ENCODE results near the gene ZNF605.

The ZNF605 gene

GRCh38 chr12:132936163-132936562, 19.9 kb downstream of the ZNF605 start:
- no peak for TF ChIP-seq CTCF (conservative IDR thresholded peaks at IDR 0.05; ENCODE audit: low read length)
- no peak for DNase-seq (ENCODE audit: low read depth)
- H3K4me3 ChIP-seq (ENCODE audit: low read length), result no peak overlapping the region

DNA sequence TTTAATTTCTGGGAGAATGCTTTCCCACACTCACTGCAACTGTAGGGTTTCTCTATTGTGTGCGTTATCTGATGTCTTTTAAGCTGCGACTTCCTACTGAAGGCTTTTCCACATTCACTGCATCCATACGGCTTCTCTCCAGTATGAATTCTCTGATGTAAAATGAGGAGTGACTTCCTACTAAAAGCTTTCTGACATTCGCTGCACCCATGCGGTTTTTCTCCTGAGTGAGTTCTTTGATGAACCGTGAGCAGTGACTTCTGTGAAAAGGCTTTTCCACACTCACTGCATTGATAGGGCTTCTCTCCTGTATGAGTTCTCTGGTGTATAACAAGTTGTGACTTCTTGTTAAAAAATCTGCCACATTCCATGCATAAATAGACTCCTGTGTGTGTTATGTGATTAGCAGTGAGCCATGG, 29.7 kb downstream of the ZNF605 start:
- no peak for DNase-seq (ENCODE audit: low read depth)
- TF ChIP-seq CTCF (conservative IDR thresholded peaks at IDR 0.05; ENCODE audit: low read length), result no peak
- H3K4me3 ChIP-seq (ENCODE audit: low read length), result no peak overlapping the region

- TF ChIP-seq CTCF (conservative IDR thresholded peaks at IDR 0.05; ENCODE audit: low read length), result no peak
- DNase-seq (ENCODE audit: low read depth), result no peak
- no peak overlapping the region for H3K4me3 ChIP-seq (ENCODE audit: low read length)
These were observed 30.3 kb downstream of the ZNF605 start for GRCh38 chr12:132925597-132926414.

DNA sequence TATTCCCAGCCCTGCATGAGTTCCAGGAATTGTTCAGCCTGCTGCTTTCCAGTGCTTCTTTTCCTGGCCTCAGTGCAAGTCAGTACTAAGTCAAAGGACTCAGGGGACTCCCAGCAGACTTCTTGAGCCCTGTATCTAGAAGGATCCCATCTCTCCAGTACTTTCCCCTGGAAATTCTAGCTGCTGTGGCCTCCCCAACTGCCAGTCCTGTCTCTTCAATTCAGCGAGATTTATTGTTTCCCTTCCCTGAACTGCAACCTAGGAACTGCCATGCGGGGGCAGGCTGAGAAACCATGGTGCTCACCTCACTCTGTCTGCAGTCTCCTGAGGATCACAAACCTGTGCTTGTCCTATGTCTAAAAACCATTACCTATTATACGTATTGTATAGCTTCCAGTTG, 31.8 kb downstream of the ZNF605 start:
- DNase-seq (ENCODE audit: low read depth), result no peak
- no peak for TF ChIP-seq CTCF (conservative IDR thresholded peaks at IDR 0.05; ENCODE audit: low read length)
- no peak overlapping the region for H3K4me3 ChIP-seq (ENCODE audit: low read length)

DNA sequence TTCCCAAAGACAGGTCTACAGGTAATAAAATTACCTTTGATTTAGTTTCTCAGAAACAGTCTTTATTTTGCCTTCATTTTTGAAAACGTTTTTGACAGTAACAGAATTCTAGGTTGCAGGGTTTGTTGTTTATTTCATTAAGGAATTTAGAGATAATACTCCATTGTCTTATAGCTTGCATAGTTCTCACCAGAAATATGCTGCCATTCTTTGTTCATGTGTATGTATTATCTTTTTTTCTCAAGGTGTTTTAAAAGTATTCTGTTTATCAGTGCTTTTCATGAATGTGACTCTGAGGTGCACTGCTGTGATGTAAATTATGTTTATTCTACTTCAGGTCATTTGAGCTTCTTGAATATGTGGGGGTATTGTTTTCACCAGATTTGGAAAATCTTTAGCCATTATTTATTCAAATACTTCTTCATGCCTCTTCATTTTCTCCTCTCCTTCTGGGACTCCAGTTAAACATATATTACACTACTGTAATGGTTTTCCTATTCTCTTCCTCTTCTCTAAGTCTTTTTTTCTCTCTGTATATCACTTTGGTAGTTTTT, 32.7 kb downstream of the ZNF605 start:
- no peak for DNase-seq (ENCODE audit: low read depth)
- no peak overlapping the region for H3K4me3 ChIP-seq (ENCODE audit: low read length)
- TF ChIP-seq CTCF (conservative IDR thresholded peaks at IDR 0.05; ENCODE audit: low read length), result no peak

DNA sequence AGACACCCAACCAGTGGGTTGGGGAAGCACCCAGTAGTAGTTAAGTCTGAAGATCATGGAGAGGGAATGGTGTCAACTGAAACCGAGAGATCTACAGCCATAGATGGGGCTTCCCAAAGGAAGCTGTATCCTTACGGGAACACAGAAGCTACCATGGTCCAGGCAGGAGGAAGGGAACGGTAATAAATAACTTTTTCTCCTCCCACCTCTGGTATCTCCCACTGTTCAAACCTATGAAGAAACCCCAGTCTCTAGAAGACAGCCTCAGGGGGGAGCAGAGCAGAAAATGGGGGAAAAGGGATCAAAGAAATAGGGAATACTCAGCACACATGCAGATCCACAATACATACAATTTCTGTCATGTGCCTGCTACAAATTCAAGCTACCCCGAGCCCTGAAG, 33.4 kb downstream of the ZNF605 start:
- no peak overlapping the region for H3K4me3 ChIP-seq (ENCODE audit: low read length)
- no peak for DNase-seq (ENCODE audit: low read depth)
- no peak for TF ChIP-seq CTCF (conservative IDR thresholded peaks at IDR 0.05; ENCODE audit: low read length)

GRCh38 chr12:132921685-132922084, 34.4 kb downstream of the ZNF605 start:
- no peak for DNase-seq (ENCODE audit: low read depth)
- no peak for TF ChIP-seq CTCF (conservative IDR thresholded peaks at IDR 0.05; ENCODE audit: low read length)
- H3K4me3 ChIP-seq (ENCODE audit: low read length), result no peak overlapping the region

Data from AG10803 (cell line).